HK-2 (cell line): Measurements from ENCODE around the gene FAAP100.

ENCODE experiments used
- DNase-seq: peaks from one replicate; pipeline ENCODE4 v3.0.0-alpha.2; 2018; ENCODE audit not compliant: unreplicated experiment

The FAAP100 gene

GRCh38 chr17:81577278-81578000, 25.3 kb upstream of the FAAP100 start:
- no peak for DNase-seq

- no peak for DNase-seq
Measured at GRCh38 chr17:81576621-81577277, 24.6 kb upstream of the FAAP100 start.

DNA sequence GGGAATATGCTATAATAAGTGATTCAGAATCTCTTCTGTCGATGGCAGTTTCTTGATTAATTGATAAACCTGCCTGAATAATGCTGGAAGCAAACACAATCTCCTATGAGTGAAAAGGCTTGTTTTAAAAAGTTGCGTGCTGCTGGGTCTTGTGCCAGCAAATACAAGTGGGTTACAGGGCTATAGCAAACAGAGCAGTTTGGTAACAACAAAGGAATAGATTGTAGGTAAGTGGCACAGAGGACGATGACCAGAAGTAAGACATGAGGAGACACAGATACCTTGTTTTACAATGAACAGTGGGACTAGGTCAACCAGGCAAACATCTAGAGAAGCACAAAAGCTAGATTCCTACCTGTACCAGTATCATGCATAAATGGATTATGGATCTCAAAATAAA, 23.7 kb upstream of the FAAP100 start:
- DNase-seq = no peak

GRCh38 chr17:81574643-81574956, 22.4 kb upstream of the FAAP100 start:
- no peak for DNase-seq

GRCh38 chr17:81573794-81574642, 21.9 kb upstream of the FAAP100 start:
- no peak for DNase-seq

- DNase-seq = no peak
Measured at GRCh38 chr17:81572563-81573168, 20.5 kb upstream of the FAAP100 start.

DNA sequence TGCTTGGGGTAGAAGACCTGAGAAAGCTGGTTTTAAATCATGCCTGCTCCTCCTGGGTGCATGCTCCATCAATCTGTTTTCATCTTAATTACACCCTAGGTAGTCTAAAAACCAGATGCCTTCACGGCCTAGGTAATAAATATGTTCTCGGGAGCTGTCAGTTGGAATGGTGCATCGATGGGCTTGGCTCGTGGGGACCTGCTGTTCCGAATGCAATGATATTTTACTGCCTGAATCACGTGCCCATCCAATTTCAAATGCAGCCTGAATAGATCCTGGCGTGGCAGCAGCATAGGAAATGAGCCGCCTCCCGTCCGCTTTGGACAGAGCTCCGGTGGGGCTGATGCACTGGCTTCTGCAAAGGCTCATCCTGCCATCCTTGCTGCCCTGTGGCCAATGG, 18.8 kb upstream of the FAAP100 start:
- no peak for DNase-seq

DNA sequence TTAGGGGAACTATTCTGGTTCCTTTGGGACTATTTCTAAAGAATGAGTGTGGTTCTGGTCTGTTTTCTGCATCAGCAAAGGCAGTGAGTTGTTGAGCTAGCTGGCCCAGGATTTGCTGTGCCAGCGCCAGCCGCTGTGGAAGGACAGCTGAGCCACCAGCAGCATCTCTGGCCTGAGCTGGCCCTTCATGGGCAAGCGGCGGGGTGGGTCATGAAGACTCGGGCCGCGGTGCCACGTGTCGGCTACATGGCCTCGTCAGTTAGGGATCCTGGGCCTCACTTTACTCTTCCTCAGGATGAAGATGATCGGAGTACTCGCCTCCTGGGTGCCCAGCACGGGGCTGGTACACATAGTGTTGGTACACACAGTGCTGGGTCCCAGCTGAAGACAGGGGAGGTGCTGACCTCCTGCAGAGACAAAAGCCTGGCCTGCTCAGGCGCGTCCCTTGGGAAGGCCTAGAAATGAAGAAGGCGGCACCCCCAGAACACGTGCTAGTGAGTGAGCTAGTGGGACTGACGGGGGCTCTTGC, 17.9 kb upstream of the FAAP100 start:
- DNase-seq = no peak

DNA sequence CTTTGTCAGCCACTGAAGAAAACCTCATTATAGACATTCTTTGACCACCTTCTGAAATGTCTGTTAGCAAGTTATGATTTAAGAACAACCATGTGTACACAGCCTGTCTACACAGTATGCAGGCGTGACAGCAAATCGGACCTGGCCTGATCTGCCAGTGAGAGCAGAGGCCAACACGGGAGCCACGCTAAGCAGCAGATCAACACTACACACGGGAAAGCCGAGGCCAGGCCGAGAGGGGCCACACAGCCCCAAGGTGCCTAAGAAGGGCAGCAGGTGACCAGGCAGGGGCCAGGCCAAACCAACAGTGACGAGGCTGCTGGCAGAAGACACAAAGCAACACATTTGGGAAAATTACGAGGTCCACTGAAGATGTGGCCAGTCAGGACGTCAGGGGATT, 16.3 kb upstream of the FAAP100 start:
- DNase-seq = no peak

- DNase-seq = no peak
Measured at GRCh38 chr17:81567191-81567590, 15.0 kb upstream of the FAAP100 start.

- peak; percentile 74 for DNase-seq
Measured at GRCh38 chr17:81566461-81567126, 14.4 kb upstream of the FAAP100 start.

DNA sequence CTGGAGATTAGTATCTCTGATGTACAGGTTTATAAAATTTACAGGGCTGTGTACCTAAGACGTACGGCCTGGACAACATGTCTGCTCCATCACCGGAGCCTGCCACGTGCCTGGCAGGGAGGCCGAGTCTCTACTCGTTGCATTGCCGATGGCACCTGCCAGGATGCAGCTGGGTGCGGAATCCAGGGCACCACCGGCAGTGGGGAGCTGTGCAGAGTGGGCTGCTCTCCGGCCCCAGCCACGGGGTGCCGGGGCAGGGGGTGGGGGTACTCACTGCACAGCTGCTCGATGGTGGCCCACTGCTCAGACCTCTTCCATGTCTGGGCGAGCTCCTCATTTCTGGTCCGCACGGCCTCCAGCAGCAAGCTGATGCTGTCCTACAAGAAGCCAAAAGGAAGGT, 13.1 kb upstream of the FAAP100 start:
- no peak for DNase-seq

- no peak for DNase-seq
Measured at GRCh38 chr17:81564778-81565177, 12.6 kb upstream of the FAAP100 start.

DNA sequence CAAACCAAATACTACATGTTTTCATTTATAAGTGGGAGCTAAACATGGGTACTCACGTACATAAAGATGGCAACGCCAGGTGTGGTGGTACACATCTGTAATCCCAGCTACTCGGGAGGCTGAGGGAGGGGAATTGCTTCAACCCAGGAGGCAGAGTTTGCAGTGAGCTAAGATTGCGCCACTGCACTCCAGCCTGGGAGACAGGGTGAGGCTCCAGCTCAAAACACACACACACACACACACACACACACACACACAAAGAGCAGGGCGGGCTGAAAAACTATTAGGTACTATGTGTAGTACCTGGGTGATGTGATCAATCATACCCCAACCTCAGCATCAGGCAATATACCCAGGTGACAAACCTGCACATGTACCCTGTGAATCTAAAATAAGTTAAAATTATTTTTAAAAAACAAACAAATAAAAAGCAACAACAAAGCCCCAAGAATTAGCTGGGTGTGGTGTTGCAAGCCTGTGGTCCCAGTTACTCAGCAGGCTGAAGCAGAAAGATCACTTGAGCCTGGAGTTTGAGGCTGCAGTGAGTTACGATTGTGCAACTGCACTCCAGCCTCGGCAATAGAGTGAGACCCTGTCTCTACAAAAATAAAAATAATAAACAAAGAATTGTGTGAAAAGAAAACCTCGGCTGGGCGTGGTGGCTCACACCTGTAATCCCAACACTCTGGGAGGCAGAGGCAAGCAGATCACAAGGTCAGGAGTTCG, 11.9 kb upstream of the FAAP100 start:
- DNase-seq = no peak

DNA sequence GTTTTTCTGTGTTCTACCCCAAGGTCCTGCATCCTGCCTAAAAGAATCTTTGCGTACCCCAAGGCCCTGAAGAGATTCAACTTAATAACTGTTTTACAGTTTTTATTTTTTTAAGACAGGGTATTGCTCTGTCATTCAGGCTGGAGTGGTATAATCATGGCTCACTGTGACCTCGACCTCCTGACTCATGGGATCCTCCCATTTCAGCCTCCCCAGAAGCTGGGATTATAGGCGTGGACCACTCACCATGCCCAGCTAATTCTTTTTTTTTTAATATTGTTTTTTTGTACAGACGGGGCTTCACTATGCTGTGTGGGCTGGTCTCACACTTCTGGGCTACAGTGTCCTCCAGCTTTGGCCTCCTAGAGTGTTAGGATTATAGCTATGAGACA, 9.3 kb upstream of the FAAP100 start:
- DNase-seq = no peak

GRCh38 chr17:81558941-81559806, 7.0 kb upstream of the FAAP100 start:
- DNase-seq = no peak

- DNase-seq = no peak
Measured at GRCh38 chr17:81558115-81558468, 5.9 kb upstream of the FAAP100 start.

DNA sequence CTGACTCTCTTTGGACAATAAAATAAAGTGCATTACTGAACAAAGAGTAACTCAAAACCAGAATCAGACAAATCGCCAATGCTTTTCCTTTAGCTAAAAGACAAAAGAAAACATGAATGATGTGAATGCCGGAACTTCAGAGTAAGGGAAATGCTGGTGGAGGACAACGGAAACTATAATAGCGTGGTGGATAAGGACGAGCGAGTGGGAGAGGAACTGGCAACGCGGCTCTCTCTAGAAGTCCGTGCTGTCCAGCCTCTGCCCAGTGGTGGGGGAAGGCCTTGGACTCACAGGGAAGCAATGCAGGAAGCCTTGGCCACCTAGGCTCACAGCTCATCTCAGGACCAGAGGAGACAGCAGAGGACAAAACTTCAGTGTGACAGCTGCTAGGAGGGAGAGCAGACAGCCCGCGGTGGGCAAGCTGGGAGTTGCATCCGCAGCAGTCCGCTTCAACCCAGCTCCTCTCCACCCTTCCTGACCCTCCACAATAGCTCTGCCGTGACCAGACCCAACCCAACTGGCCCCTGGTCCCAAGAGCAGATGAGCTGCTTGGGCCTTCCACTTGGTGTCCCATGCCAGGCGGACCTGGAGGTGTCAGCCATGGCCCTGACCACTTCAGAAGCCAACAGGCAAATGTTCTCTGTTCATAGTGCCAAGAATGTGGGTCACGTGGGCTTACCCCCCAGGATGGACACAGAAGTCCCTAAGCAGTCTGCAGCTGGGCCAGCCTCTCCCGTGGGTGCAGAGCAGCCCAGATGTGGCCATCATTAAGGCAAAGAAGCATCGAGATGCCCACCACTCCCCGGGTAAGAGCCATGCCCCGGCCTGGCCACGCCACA, 5.3 kb upstream of the FAAP100 start:
- no peak for DNase-seq

- DNase-seq = no peak
Measured at GRCh38 chr17:81556863-81557262, 4.7 kb upstream of the FAAP100 start.
